ENCODE results near the gene HTR1A. TPM values are rescaled to one million over a fixed set of nuclear protein-coding genes. Genes with fewer than 3 reads are reported as not detected.

Gene HTR1A
- total RNA-seq, 1 donor from 2014 or later: not detected

GRCh38 chr5:63963926-63964325 lies 1.7 kb upstream of the HTR1A start:
- DNase-seq (ENCODE audit: low spot score): no peak
- H3K4me3 Mint-ChIP-seq (ENCODE audit: unreplicated experiment): no peak overlapping the region
- peaks cover 2% of the 10 kb centered on the region for H3K36me3 Mint-ChIP-seq (ENCODE audit: low read depth)
- peaks cover 3% of the 10 kb centered on the region for H3K4me1 Mint-ChIP-seq (ENCODE audit: low read depth)
- H3K9me3 Mint-ChIP-seq (ENCODE audit: low read depth): peaks cover 2% of the 10 kb centered on the region
- no peak overlapping the region for H3K27ac Mint-ChIP-seq (ENCODE audit: unreplicated experiment)
- TF ChIP-seq CTCF (IDR thresholded peaks at IDR 0.05): no peak
- H3K27me3 Mint-ChIP-seq (ENCODE audit: low read depth): peaks cover 42% of the 10 kb centered on the region

- Mint-ChIP-seq H3K4me3 (ENCODE audit: unreplicated experiment) (no peak overlapping the region), H3K27me3 (ENCODE audit: low read depth) (peaks cover 48% of the 10 kb centered on the region), H3K36me3 (ENCODE audit: low read depth) (peaks cover 2% of the 10 kb centered on the region), H3K27ac (ENCODE audit: unreplicated experiment) (no peak overlapping the region), H3K4me1 (ENCODE audit: low read depth) (peaks cover 3% of the 10 kb centered on the region), H3K9me3 (ENCODE audit: low read depth) (peaks cover 2% of the 10 kb centered on the region)
- TF ChIP-seq CTCF (IDR thresholded peaks at IDR 0.05): peak; percentile 88
- no peak for DNase-seq (ENCODE audit: low spot score)
These were observed 963 bp upstream of the HTR1A start for GRCh38 chr5:63963080-63963735.

- DNase-seq (ENCODE audit: low spot score): peak; percentile 66
- no peak overlapping the region for H3K27ac Mint-ChIP-seq (ENCODE audit: unreplicated experiment)
- H3K27me3 Mint-ChIP-seq (ENCODE audit: low read depth): peaks cover 50% of the 10 kb centered on the region
- H3K4me3 Mint-ChIP-seq (ENCODE audit: unreplicated experiment): no peak overlapping the region
- peaks cover 2% of the 10 kb centered on the region for H3K9me3 Mint-ChIP-seq (ENCODE audit: low read depth)
- no peak for TF ChIP-seq CTCF (IDR thresholded peaks at IDR 0.05)
- peaks cover 3% of the 10 kb centered on the region for H3K4me1 Mint-ChIP-seq (ENCODE audit: low read depth)
- H3K36me3 Mint-ChIP-seq (ENCODE audit: low read depth): peaks cover 2% of the 10 kb centered on the region
These were observed 565 bp downstream of the HTR1A start for GRCh38 chr5:63961598-63962161.

- peak; percentile 92 for DNase-seq (ENCODE audit: low spot score)
- H3K27me3 Mint-ChIP-seq (ENCODE audit: low read depth): peaks cover 50% of the 10 kb centered on the region
- H3K4me3 Mint-ChIP-seq (ENCODE audit: unreplicated experiment): no peak overlapping the region
These were observed 1.1 kb downstream of the HTR1A start for GRCh38 chr5:63961125-63961597.

GRCh38 chr5:63960646-63961045 lies 1.6 kb downstream of the HTR1A start:
- Mint-ChIP-seq H3K9me3 (ENCODE audit: low read depth) (peaks cover 2% of the 10 kb centered on the region), H3K4me1 (ENCODE audit: low read depth) (peaks cover 3% of the 10 kb centered on the region), H3K36me3 (ENCODE audit: low read depth) (peaks cover 2% of the 10 kb centered on the region), H3K4me3 (ENCODE audit: unreplicated experiment) (no peak overlapping the region), H3K27me3 (ENCODE audit: low read depth) (peaks cover 47% of the 10 kb centered on the region), H3K27ac (ENCODE audit: unreplicated experiment) (no peak overlapping the region)
- no peak for TF ChIP-seq CTCF (IDR thresholded peaks at IDR 0.05)
- DNase-seq (ENCODE audit: low spot score): peak; percentile 85

More at GRCh38 chr5:63961125-63961597, 1.1 kb downstream of the HTR1A start:
- Mint-ChIP-seq H3K27ac (ENCODE audit: unreplicated experiment) (no peak overlapping the region), H3K9me3 (ENCODE audit: low read depth) (peaks cover 2% of the 10 kb centered on the region), H3K36me3 (ENCODE audit: low read depth) (peaks cover 2% of the 10 kb centered on the region), H3K4me1 (ENCODE audit: low read depth) (peaks cover 3% of the 10 kb centered on the region)
- TF ChIP-seq CTCF (IDR thresholded peaks at IDR 0.05): no peak
